Measurements from ENCODE around the gene FAM3B.

Gene FAM3B

DNA sequence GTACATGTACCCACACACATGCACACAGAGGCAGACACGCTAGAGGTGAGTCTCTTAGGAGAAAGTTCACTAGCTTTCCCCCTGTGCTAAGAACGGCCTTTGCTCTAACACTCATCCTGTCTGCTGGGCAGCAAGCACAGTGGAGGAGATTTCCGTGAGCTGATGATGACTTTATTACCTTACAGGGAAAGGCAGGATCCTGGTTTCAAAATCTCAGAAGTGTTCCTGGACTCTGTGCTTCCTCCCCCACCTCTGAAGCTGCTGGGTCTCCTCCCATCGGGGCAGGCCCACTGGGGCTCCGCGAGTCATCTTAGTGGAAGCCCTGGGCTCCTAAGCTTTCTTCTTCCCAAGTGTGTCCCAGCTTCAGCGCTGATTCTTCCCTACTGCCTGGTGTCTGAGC lies 2.7 kb downstream of the FAM3B start:
- DNase-seq (ENCODE audit: low spot score), result no peak

DNA sequence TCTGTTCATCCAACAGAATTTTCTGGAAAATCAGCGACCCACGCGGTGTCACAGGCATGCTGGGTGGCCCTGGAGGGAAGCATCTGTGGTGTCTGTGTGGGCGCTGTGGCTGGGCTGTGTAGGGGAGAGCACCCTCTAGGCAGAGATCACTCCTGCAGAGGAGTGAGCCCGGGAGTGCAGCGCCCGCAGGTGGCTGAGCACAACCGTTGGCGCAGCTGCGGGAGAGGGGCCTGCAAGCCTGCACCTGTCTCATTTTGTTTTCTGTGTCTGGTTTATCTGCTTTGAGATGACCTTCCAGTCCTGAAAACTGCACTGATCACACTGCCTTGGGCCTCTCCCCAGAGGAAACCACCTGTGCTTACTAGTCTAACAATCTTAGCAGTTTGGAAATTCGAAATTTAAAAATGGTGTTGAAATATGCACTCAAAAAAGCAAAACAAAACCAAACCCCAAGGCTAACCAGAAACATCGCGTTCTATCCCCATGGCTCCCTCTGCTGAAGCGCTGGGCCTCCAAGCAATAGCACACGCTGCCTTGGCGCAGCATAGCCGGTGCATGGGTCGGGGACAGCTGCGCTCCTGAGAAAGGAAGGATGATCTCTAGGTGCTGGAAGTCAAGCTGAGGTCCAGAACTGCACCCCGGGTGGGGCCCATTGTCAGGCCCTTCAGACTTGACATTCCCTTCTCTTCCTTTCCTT lies 4.8 kb downstream of the FAM3B start:
- no peak for DNase-seq (ENCODE audit: low spot score)

DNA sequence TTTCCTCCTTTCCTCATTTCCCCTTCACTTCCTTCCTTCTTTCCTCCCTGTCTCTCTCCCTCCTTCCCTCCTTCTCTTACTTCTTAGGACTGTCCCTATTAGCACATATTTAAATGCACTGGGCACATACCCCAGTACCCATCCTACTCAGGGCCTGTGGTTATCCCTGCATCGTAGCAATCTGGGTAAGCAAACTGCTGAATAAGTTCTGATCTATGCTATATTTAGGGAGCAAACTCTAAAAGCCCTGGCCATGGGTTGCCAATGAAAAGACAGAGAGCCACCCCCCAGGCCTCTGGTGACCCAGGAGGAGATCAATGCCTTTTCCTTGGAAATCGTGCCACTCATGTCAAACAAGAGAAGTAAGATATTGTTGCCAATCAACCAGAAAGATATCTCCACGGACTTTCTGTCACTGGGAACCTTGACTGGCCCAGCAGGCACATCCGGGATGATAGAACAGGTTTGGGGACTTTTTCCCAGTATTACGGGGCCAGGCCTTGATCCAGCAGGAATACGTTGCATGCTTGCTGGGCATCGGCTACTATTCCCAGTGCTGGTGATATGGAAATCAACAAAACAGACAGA lies 5.4 kb downstream of the FAM3B start:
- DNase-seq (ENCODE audit: low spot score), result no peak

DNA sequence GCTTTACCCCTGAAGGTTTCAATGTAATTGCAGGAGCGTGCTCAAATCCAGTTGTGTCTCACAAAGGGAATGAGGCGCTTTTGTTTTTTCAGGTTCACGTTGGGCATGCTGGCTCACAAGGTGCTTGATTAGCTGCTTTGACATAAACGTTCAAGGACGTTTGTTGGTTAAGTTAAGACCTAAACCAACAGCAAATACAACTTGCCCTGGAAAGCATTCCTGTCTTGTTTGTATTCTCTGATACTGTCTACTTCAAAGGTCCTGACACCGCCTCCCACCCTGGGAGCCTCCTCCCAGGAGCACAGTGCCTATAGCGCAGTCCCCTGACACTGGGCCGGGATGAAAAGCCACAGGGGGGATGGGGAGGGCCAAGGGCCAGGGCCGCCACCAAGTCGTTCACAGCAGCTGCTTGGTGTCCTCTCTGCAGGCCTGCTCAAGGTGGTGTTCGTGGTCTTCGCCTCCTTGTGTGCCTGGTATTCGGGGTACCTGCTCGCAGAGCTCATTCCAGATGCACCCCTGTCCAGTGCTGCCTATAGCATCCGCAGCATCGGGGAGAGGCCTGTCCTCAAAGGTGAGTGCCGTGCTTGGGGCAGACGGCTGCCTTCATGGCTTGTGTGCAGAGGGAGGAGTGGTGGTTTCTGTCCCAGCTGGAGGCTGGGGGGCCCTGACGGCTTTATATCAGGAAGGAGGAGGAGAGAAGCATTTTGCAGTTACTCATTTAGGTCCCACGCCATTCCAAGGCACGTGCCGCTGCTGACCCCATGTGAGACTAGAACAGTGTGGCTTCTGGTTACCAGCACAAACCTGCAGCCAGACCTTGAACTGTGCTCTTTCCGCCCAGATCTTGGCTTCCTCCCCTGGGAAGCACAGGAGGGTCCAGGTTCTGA lies 6.1 kb downstream of the FAM3B start:
- no peak for DNase-seq (ENCODE audit: low spot score)

DNA sequence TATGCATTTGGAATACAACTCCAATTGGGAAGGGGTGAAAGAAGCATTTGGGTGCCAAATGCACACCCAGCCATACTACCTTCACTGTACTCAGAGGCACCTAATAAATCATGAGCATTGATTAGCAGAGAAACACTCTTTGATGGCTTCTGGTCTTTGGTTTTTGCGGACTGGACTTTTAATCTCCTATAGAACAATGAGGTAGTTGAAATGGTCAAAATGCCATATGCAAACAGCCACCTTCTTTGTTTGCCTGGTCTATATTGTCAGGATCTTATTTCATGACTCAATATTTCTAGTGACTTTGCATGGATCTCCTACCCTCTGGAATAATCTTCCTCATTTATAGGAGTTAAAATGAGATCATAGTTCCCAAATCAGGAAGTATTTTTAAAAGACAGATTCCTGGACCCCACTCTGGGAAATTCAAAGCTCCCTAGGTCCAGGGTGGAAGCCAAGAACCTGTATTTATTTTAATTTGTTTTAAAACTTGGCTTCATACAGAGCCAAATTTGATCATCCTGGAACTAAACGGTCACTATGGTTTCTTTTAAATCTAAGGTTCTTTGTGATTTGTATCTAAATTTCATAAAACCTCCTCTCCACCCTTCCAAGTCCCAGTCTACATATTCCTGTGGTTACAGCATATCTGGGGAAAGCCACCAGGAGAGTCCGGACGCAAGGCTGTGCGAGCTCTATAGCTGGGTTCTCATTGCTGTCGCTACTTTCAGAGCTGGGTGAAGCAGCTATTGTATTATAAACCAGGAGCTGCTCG lies 8.7 kb downstream of the FAM3B start:
- no peak for DNase-seq (ENCODE audit: low spot score)

DNA sequence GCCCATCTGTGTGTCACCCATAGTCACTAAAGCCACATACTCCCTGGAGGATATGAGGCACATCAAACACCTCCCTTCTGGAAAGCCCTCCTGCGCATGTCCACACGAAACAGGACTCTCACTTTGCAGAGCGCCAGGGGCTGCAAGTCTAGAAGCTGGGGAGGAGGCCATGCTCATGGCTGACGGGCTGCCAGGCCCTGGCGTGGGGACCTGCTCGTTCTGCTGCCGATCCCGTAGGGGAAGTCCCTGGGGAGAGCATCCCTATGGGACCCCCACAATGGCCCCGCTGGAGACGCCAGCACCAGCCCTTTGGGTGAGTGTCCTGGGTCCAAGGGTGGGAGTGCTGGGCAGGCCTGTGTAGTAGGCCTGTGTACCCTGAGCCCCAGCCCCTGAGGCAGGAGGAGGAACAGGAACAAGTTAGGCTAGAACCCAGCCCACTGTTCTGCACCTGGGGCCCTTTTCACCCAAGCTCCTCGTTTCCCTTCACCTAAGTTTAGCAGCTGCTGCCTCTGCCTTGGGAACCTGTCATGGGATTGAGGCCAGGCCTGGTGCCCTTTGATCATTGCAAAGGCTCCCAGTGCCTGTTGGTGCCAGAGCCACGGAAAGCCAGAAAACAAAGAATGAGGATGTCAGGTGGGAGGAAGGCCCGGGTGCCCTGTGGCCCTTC lies 9.9 kb downstream of the FAM3B start:
- DNase-seq (ENCODE audit: low spot score), result no peak

DNA sequence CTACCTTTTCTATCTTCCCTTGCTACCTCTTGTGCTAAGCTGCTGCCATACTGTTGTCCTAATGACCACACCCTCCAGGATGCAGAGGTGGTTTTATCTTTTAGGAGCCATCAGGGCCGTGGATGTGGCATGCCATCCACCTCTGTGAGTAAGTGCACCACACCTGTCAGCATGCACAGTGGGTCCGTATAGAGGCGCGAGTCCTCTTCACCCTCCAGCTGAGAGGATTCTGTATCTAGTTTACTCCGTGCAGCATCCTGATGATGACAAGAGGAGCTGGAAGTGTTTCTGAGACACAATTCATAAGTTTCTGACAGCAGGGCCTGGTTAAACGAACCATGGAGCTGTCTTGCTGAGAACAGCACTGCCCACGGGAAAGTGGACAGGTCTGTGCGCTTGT lies 11.2 kb downstream of the FAM3B start:
- DNase-seq (ENCODE audit: low spot score), result no peak

DNA sequence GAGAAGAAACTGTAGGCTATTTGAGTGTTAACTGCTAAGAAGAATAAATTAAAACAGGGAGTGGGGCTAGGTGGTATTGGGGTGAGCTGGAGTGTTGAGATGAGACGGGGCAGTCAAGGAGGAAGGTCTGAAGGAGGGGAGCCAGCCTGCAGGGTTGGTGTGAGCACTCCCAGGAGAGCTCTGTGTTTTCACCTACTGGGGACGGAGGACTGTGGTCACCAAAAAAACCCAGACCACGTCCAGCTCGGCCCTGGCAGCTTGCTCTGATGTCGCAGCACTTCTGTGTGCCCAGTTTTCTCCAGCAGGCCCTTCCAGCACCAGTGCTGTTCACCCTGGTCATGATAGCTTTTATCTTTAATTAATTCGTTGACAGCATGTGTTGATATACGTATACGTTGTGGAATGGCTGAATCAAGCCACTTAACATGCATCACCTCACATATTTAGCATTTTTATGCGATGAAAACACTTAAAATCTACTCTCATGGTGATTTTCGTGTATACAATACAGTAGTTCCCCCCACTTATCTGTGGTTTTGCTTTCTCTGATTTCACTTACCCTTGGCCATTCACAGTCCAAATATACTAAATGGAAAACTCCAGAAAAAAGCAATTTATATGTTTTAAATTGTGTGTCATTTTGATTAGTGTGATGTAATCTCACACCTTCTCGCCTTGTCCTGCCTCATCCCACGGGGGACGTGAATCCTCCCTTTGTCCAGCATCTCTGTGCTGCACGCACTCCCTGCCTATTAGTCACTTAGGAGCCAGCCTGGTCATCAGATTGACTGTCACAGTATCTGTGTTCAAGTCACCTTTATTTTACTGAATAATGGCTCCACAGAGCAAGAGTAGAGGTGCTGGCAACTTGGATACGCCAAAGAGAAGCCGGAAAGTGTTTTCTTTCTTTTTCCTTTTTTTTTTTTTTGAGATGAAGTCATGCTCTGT lies 12.3 kb downstream of the FAM3B start:
- no peak for DNase-seq (ENCODE audit: low spot score)

DNA sequence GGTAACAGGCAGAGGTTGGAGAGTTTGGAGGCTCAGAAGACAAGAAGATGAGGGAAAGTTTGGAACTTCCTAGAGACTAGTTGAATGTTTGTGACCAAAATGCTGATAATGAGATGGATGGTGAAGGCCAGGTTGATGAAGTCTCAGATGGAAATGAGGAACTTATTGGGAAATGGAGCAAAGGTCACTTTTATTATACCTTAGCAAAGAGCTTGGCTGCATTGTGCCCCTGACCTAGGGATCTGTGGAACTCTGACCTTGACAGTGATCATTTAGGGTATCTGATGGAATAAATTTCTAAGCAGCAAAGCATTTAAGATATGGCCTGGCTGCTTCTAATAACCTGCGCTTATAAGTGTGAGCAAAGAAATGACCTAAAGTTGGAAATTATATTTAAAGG lies 17.2 kb downstream of the FAM3B start:
- DNase-seq (ENCODE audit: low spot score), result no peak

DNA sequence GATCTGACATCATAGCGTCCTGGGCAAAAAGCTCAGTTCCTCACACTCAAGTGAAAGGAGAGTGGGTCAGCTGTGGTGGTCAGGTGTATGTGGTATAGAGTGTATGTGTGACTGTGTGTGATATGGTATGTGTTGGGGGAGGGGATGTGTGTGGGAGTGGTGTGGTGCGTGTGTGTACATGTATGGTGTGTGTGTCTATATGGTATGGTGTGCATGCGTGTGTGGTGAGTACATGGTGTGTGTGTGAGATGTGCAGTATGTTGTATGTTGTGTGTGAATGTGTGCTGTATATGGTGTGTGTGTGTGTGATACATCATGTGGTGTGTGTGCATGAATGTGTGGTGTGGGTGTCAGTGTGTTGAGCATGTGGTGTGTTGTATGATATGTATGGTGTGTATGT lies 20.9 kb downstream of the FAM3B start:
- DNase-seq (ENCODE audit: low spot score), result no peak

DNA sequence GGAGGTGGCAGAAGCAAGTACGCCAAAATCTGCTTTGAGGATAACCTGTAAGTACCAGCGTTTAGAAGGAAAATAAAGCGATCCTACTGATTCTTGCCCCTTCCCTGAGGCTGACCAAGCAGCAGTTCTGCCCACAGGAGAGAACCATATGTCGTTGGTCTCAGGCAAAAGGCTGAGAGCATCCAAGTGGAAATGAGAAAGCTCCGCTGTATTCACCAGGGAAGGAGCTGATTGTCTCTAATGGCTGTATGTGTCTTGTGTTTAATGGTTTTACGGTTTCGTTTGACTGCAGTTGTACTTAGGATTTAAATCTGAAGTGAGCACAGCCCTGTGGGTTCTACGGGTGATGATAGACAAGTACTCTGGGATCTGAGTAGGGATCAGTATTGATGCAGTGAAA lies 21.9 kb downstream of the FAM3B start:
- no peak for DNase-seq (ENCODE audit: low spot score)

DNA sequence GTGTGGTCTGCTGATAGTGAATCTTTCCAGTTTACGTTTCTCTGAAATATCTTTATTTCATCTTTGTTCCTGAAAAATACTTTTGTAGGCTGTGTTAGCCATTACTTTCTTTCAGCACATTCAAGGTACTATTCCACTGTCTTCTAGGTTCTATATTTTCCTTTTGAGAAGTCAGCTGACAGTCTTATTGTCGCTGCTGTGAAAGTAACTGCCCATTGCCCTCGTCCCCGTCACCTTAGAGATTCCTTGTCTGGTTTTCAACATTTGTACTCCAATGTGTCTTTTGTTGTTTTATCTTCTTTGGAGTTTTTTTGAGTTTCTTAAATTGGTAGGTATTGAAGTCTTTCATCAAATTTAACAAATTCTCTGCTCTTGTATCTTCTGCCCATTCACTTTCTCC lies 25.4 kb downstream of the FAM3B start:
- no peak for DNase-seq (ENCODE audit: low spot score)

DNA sequence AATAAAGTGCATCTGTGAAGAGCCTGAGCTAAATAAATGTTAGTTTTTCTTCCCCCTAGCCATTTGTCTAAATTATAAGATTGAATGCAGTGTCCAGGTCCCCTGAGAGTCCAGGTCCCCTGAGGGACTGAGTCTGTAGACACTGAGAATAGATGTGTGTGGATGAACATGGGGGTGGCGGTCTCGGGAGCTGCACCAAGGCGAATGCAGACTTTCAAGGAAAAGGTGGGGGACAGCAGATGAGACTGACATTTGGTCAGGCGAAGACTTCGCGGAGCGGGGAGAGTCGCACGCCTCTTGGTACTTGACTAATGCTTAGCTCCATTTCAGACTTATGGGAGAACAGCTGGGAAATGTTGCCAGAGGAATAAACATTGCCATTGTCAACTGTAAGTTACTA lies 27.5 kb downstream of the FAM3B start:
- no peak for DNase-seq (ENCODE audit: low spot score)

DNA sequence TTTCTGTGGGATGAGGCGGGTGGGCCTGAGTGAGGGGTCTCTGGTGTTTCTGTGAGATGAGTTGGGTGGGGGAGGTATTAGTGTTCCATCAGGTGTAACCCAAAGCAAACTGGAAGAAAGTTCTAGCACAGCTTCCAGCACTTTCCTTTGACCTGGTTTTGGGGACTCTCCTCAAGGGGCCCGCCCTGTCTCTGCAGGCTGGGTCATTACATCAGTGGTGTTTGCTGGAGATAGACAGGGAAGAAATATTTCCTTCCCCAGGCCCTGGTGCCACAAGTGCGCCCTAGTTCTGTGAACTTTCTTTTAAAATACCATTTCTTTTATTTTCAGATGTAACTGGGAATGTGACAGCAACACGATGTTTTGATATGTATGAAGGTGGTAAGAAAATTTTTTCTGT lies 28.8 kb downstream of the FAM3B start:
- DNase-seq (ENCODE audit: low spot score), result no peak

DNA sequence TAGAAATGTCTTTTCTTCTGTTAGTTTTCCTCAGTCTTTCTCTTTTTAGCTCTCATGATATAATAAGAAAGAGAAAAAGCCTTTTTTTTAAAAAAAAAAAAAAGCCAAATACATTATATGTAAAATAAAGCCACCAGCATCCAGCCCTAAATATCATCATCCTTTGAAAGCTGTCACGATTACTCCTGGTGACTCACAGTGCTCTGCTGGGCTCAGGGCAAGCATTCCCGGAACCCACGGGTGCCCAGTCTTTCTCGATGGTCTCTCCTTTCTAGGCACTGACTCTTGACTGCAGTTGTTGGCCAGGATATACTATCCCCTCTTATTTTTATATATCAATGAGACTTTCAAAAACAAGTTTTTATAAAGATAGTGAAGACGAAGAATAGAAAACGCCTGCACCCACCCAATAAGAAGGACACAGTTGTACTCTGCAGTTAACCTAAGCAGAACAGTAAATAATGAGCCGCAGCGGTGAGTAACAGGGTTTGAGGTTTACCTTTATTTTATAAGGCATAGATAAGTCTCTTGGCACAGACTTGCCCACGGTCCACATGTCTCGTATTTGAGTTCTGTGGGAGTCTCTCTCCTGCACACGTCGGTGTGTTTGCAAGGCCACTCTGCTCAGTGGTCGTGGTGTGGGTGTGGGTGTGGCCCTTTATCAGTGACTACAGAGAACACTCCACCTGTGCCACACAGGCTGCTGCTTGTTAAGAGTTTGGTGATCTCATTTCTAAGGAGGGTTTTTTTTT lies 29.5 kb downstream of the FAM3B start:
- no peak for DNase-seq (ENCODE audit: low spot score)

DNA sequence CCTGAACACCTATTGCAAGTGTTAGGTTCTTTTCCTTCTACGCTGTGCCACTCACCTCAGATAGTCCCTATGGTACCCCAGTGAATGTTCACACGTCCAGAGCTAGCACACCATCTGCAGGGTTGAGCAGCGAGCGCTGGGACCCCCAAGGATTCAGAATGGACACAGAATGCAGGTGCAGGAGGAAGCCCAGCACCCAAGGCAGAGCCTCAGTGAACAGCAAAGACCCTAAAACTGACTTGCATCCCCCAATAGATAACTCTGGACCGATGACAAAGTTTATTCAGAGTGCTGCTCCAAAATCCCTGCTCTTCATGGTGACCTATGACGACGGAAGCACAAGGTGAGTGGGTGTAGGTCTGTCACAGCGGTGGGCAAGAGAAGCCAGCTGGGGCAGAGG lies 30.2 kb downstream of the FAM3B start:
- DNase-seq (ENCODE audit: low spot score), result no peak

DNA sequence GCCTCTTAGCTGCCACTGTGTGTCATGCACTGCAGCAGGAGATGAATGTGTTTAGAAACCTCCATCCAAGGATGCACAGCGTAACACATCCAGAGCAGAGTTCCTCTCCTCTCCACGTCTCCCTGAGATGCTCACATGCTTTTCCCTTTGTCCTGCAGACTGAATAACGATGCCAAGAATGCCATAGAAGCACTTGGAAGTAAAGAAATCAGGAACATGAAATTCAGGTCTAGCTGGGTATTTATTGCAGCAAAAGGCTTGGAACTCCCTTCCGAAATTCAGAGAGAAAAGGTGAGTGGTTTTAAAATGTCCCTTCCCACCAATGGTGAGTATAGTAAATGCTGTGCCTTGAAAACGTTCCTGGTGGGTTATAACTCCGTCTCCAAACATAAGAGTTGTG lies 31.8 kb downstream of the FAM3B start:
- DNase-seq (ENCODE audit: low spot score), result no peak

DNA sequence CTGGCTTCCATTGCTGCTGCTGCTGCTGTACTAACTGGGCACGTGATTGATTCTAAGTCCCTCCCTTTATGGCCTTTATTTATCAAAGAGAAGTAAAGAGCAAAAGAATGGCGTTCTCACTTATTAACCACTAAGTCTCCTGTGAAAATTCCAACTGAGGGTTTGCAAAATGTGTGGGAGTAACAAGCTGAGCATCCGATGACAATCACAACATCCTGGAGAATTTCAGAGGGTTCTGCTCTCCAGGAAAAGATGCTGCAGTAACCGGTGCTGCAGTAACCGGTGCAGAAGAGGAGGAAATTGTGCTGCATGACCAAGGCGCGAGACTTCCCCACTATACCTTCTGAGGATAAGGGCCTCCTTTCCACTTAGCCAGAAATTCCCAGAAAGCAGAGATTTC lies 32.5 kb downstream of the FAM3B start:
- DNase-seq (ENCODE audit: low spot score), result no peak

DNA sequence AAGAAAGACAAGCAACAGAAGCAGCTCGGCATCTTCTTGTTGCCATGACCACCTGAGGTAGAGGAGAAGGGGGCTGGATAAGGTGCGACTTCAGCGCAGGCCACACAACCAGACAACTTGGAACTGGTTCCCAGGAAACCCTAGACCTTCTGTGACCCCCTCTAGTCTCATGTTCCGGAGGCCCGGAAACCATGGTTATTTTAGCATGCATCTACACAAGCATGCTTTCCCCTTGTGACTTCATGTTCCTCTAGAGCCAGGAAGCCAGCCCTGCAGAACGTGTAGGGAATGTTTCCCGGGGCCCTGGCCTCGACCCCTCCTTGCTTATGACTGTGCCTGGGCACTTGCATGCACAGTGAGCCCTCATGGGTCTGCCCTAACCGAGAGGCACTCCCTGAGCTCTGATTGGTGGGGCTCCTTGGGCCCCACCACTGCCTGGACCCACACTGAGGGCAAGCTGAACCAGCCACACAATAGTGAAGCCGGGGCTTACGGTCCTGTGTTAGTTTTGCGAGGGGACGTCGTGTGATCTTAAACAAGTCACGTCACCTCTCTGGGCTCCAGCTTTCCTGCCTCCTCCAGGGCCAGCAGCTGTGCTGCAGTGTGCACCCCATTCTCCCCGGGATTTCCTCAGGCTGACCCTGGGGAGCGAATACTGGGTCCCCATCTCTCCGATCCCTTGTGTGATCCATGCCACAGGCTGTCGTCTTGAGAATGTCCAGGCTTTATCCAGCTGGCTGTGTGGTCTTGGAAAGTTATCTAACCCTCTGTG lies 33.2 kb downstream of the FAM3B start:
- no peak for DNase-seq (ENCODE audit: low spot score)
